T-helper 22 cell (primary cell): ENCODE results near the gene PRMT7.

Experiments used
- DNase-seq: peaks from one replicate; pipeline ENCODE4 v3.0.0-alpha.2; 2020; ENCODE audit warnings: low read depth

Gene PRMT7

DNA sequence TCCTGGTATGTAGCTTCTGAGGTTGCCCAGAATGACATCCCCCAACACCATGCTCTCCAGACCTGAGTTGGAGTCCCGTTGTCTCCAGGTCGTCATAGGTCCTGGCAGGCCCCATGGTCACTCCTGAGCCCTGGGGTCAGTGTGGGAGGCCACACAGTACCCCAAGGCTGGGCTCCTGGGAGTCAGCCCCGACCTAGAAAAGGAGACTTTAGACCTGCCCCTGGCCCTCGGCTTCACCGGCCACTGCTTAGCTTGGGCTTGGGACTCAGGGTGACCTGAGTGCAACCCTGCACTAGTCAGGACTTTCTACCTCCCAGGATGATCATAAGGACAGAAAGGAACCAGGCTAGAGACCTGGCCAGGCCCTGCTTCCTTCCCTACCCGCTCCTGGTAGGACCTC is 65.8 kb downstream of the PRMT7 start:
- no peak for DNase-seq

DNA sequence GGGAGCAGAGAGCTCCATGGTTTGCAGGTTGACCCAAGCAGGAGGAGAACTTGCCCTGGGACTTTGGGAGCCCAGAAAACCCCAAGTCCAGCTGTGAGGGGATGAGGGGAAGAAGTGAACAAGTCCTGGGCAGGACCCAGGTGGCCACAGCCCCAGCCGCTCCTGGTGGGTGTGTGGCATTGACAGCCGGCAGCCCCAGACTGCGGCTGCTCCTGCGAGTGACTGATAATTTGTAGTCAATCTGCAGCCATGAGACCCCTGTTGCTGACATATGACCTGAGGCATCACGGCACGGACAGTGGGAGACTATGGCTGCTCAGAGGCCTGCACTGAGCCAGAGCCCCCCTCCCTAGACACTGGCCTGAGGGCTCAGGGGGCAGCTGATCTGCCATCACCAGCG is 66.4 kb downstream of the PRMT7 start:
- no peak for DNase-seq

DNA sequence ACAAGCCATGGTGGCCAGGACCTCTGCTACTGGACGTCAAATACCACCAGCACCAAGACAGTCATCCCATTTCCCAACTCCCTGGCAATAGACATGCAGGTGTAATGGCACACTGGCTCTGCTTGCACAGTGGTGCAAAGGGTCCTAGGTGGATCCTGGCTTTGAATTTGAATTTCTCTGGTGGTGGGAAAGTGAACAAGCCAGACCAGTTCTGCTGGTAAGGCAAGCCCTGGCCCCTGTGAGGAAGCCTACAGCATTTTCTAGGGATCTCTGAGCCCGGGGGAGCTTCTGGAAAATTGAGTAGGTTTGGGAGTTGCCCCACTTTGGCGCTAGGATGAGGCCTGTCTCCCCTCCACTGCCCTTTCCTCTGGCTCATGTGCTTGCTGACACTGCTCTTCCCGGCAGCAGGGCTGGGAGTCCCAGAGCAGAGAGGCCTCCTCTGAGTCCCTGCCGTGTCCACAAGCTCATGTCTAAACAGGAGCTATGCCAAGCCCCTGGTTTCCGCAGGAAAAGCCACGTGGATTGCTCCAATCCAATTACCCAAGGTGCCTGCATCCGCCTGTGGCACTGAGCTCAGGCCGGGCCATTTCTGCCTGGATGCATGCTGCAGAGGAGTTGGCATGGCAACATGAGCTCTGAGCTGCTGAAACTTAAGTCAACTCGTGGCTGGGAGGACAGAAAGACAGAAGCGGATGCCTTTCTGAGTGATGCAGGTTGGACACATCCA is 67.0 kb downstream of the PRMT7 start:
- DNase-seq, result no peak

DNA sequence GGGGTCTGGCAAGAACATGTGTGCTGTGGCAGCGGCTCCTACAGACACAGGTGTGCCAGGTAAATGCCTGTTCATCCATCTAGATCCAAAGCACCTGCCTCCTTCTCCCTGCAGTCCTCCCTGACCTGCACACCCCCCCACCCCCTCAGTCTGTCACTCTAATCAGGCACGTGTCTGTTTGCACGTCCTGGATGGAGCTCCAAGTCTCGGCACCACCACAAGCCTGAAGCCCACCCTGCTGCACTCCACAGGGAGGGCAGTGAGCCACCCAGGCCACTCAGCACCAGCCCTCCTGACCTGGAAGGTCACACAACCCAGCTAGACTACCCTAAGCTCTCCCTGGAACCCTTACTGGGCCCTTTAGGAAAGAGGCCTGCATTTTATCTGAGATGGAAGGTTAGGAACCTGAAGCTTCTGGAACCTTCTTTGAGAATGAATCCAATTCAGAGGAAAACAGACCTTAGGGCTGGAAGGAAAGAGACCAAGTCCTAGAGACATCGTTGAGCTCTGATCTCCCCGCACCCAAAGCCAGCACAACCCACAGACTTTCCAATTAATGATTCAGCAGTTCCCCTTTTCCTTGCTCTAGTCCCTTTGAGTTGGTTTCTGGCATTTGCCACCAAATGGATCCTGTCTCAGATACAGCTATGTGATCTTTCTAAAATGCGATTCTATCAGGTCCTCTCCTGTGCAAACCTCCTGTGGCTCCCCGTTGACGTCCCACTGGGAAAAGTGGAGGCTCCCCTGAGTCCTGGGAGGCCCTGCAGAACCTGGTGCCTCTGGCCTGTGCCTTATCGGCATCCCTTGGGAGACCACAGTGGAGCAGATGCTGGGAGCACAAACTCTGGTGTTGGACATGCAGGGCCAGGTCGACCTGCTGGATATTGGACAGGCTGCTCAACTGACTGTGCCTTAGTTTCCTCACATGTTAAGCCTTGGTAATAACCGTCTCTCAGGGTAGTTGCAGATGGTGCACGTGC is 67.9 kb downstream of the PRMT7 start:
- DNase-seq, result no peak

DNA sequence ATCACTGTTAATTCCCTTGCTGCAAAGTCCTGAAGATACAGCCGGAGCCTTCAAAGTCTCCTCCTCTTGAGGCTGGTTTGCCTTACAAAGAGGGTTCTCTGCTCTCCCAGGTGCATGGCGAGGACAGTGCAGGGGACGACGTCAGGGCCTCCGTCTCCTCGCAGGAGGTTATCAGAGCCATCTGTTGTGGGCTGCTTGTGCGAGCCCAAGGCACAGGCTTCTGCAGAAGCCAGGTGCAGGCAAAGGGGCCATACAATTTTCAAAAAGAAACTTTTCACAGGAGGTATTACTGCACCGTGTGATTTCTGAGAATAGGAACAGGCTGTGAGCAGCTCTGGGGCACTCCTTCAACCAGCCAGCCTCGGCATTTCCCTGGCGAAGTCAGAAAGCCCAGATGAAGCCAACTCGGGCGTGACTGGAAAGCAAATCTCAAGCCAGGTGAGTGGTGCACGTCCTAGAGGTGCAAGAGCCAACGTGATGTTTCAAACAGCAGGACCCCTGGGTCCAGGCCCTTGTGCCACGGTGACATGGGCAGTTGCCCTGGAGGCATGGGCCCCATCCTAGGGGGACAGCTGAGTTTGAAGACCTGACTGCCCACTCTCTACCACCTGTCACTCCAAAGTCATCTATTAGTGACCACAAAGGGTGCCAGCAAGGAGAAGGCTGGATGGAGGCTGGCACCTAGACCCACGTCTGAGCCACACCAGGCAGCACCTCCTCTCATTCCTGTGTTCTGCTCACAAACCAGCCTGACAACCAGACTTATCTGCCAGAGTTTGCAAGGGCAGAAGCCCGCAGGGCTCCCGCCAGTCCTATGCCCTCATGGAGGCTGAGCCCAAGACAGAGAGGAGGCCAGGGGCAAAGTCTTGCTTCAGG is 68.9 kb downstream of the PRMT7 start:
- no peak for DNase-seq

DNA sequence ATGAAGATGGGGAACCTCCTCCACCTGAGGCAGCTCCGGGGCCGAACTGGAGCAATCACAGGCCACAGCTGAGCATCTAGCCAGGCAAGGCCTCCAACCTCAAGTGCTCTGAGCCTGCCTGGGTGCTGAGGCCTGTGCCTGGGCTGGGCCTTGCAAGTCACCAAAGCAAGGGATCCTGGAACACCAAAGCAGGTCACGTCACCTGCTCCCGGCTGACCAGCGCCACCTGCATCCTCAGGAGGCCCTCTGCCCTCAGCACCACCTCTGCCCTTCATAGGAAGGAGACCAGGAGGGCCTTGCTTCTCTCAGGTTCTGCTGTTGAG is 69.5 kb downstream of the PRMT7 start:
- DNase-seq, result no peak

DNA sequence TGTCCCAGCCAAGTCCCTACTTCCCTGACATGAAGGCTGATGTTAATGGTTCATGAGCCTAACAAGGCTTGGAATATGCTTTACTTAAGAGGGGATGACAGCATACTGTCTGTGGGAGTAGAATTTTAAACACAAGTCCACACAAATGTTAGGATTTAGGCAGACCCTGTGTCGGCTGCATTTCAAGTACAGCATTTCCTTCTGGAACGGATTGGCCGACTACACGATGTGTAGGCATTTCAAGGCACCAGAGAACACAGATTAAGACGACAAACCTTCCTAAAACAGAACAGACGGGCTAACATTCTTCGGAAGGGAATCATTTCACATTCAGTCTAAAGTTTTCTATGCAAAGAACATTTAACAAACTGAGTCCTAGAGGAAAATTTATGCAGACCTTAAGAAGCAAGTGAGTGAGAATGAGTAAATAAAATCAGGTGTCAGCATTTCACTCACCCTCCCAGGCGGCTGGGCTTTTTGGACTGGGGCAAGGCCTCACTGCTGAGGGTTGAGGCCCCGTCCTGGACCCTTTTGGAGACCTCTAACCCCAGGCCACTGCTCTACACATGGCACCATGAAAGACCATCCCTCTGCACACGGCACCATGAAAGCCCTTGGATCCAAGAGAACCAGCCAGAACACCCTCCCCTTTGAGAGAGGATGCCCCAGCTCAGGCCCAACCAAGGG is 70.0 kb downstream of the PRMT7 start:
- DNase-seq, result no peak

DNA sequence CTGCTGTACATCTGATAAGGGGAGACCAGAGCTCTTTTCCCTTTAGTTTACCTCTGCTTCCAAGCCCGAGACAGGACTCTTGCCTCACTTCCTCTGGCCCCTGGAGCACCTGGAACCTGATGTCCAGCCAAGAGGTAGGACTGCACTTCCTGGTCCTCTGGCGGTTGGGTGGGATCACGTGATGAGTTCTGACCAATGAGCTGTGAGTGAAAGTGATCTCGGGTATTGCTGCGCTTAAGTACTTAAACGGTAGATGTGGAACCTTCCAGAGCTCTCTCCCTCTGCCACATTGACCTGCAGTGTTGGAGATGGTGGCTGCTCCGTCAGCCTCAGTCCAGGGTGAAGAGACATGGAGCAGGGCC is 70.5 kb downstream of the PRMT7 start:
- no peak for DNase-seq

DNA sequence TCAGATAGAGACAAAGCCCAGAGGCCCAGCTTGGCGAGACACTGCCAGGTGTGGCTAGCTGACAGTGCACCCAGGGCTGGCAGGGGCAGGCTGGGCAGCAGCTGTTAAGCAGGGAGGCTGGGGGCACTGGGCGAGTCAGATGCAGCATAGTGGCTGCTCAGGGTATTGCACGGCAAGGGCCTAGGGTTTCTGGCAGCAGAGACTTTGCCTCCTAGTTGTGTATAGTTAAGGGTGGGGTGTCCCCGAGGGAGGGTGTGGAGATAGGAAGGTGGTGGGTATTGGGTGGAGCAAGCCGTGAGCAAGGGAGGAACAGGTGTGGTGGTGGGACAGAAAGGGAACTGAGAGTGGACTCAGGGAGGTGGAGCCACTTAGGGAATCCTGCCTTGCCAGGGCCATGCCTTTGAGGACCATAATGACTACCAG is 71.5 kb downstream of the PRMT7 start:
- DNase-seq, result no peak

DNA sequence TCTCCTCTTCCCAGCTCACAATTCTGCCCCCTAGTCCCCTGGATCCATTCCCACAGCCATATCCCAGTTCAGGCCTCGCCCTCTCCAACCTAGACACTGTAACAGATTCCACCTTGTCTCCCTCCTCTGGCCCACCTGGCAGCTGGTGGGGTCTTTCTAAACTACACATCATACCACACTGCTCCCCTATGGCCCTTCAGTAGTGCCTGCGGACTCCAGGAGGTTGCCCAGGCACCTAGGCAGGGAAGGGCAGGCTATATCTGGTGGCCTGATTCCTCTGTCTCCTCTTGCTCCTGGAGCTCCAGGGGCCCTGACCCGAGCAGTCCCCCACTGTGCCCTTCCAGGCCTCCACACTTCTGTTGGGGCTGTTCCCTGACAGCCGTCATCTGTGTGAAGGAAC is 73.0 kb downstream of the PRMT7 start:
- no peak for DNase-seq

DNA sequence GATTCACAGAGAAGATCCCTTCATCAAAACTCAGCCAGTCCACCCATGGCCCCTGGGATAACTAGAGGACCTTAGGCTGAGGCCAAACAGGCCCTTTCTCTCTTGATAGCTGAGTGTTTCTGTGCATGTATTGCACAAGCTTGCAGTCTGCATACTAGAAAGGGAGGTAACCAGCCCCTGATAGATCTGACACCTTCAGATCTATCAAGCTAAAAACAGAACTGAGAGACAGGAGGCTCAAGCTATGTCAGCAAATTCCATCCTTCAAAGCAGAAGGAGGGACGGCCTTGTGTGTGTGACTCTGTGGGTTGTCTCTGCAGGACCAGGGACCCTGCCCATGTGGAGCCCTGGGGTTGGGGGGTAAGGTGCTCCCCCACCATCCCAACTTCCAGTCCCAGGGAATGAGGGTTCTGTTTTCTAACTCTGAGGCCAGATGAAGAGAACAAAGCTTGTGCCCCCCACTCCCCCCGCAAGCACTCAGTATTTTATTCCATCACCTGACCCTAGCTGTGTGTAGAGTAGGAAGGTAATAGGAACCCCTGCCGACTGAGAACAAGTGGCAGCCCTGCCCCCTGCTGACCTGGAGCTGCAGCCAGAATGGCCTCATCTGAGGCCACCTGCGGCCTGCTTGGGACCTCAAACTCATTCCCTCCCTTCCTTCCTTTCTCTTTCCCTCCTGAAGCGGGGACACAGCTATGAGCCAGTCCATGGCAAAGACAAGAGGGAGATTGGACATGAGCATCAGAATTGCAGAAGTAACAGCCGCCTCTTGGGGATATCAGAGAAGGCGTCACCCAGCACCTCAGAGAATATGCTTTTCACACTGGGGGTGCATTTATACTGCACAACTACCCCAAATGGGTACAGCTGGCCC is 73.7 kb downstream of the PRMT7 start:
- no peak for DNase-seq

DNA sequence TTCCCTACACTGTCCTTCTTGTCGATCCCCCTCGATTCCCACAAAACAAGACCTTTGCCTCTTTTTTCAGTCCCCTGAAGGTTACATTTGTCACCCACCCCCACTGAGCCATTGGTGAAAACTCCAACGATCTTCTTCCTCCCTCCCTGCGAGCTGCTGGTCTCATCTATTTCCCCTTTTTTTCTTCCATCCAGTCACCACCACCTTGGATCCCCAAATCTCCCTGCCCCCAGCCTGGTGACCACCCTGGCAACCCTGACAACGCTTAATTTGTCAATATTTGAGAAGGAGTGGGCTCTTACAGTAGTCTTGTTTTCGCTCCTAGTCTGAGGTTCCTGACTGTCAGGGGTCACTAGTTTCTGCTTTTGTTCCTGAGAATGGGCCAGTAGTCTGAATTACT is 74.6 kb downstream of the PRMT7 start:
- no peak for DNase-seq

DNA sequence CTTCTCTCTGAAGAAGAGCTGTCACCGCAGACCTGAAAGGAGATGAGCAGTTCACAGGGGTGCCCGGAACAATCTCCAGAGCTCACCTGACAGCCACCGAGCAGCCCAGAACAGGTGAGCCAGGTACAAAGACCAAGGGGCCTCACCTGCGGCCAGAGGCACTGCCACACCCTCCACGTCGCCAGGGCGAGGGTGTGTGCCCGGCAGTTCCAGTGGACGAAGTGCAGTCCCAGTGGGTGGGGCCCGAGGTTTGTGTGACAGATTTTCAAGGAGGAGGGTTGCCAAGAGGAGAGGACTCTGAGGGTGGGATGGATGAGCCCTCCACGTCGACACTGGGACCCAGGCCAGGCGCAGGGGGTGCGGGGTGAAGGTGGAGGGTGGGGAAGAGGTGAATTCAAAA is 75.8 kb downstream of the PRMT7 start:
- DNase-seq, result no peak

DNA sequence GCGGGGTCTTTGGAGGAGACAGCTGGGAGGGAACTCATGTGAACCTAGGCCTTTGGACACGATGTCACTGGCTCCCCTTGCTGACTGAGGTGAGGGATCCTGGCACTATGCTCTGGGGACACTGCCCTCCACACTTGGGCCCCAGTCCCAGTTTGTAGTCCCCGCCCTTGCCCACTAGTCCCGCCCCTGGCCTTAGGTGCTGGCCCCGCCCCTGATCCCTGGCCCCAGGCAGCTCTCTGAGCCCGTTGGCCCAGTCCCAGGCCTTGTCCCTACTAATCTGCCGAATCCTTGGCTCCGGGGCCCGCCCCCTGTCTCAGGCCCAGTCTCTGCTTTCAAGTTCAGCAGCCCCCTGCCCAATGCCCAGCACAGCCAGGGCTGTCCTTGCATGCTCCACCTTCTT is 76.5 kb downstream of the PRMT7 start:
- no peak for DNase-seq

DNA sequence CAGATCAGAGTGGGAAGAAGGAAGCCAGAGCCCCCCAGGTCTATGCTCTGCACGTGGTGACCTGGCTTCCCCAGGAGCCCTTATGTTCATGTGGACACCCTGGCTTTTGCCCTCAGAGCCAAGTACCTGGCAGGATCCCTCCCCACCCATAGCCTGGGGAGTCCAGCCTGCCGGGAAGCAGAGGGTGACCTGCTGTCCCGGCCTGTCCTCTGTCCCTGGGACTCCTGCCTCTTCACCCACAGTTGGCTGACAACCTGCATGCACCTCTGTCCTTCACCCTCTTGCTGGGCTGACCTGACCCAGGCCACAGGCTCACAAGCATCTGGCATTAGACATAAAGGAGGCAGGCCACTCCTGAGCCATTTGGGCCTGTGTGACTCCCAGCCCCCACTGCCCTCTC is 77.3 kb downstream of the PRMT7 start:
- DNase-seq, result no peak

DNA sequence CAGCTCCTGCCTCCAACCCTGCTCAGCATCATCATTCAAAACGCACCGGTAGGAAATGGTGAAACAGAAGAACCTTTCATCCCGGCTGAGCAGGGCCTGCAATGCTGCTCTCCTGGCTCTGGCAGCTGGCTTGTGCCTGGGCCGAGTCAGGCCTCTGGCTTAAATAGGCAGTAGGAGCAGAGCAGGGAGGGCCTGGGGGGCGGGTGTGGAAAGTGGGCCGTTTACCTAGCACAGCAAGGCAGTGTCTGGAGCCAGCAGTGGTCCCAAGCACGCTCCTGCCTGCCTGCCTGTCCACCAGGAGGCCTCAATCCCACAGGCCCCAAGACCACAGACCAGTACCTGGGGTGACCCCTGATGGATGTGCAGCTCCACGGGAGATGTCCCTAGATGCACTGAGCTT is 78.2 kb downstream of the PRMT7 start:
- no peak for DNase-seq

DNA sequence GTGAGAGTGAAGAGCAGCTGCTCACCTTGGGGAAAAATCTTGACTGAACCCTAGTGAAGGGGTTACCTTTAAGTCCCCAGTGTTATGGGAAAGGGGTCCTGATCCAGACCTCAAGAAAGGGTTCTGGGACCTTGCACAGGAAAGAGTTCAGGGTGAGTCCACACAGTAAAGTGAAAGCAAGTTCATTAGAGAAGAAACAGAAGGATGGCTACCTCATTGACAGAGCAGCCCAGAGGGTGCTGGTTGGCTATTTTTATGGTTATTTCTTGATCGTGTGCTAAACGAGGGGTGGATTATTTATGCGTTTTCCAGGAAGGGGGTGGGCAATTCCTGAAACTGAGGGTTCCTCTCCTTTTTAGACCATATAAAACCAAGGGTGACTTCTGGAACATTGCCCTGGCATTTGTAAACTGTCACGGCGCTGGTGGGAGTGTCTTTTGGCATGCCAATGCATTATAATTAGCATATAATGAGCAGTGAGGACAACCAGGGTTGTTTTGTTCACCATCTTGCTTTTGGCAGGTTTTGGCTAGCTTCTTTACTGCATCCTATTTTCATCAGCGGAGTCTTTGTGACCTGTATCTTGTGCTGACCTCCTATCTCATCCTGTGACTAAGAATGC is 79.0 kb downstream of the PRMT7 start:
- no peak for DNase-seq

DNA sequence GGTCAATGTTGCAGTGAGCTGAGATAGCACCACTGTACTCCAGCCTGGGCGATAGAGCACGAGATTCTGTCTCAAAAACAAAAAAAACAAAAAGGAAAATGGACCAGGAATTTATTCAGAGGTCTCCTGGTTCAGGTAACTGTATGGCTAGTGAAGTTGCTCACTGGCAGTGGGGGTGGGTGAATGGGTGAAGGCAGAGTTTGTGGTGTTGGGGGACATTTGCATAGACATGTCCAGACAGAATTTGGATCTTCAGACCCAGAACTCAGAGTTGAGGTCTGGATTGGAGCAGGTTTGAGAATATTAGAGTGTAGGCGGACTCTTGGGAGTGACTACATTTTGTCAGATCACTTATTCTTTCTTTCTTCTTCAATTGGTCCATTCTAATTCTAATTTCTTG is 82.5 kb downstream of the PRMT7 start:
- DNase-seq, result no peak

DNA sequence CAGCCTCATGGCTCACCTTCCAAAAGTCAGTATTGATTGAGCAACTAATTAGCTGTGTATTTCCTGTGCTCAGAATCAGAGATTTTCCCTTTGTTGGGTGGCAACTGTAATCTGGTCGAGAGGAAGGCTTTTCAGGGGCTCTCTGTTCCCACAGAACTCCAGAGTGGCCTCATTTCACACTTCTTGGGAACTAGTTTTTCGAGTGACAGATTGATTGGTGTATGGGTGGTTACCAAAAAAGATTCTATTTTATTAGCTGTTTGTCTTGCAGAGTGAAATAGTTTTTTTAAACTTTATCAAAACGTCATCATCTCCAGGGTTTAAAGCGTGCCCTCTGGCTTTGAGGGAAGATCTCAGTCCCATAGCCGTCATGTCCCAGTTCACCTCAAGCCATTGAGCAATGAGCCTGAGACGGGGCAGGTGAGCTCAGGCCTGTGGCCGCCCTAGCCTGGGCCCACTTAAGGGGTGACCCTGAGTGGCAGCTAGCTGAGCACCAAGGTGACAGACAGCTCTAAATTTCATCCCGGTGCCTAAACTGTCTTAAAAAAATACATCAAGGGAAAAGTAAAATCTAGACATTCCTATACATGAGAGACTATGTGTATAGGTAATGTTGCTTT is 84.5 kb downstream of the PRMT7 start:
- no peak for DNase-seq

DNA sequence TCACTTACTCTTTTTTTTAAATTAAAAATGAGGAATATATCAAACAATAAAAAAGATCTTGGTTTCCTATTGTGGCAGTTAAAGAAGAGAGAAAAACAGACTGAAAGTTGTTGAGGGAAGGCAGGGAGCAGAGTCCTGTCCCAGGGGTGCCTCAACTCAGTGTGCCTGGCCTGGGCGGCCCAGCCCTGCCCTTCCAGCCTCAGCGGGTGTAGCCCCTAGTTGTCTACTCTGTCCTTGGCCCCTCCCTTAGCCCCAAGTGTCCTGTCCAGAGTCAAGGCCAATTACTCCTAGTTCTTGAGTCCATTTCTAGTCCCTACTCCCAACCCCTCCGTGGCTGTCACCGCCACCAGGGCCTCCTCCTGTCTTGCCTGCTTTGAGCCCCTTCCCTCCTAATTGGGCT is 85.0 kb downstream of the PRMT7 start:
- DNase-seq, result no peak
